IPS-NIHi7 (cell line): ENCODE measurements around the gene NEURL1.

Experiments used
- DNase-seq: peaks from one replicate; pipeline ENCODE4 v3.0.0; 2012; ENCODE audit warnings: mixed read lengths; ENCODE audit errors: extremely low spot score

NEURL1 gene

GRCh38 chr10:103564116-103564501, 70.6 kb downstream of the NEURL1 start:
- DNase-seq = no peak

GRCh38 chr10:103564776-103565520, 71.4 kb downstream of the NEURL1 start:
- peak; percentile 91 for DNase-seq

- no peak for DNase-seq
Measured at GRCh38 chr10:103566536-103566935, 73.0 kb downstream of the NEURL1 start.

GRCh38 chr10:103568505-103568904, 75.0 kb downstream of the NEURL1 start:
- DNase-seq = no peak

- no peak for DNase-seq
Measured at GRCh38 chr10:103569896-103570295, 76.4 kb downstream of the NEURL1 start.

- no peak for DNase-seq
Measured at GRCh38 chr10:103570844-103571655, 77.5 kb downstream of the NEURL1 start.

- no peak for DNase-seq
Measured at GRCh38 chr10:103571656-103571975, 78.1 kb downstream of the NEURL1 start.

GRCh38 chr10:103572347-103573204, 79.1 kb downstream of the NEURL1 start:
- DNase-seq = no peak

GRCh38 chr10:103573205-103573487, 79.6 kb downstream of the NEURL1 start:
- no peak for DNase-seq

GRCh38 chr10:103574097-103575061, 80.9 kb downstream of the NEURL1 start:
- DNase-seq = no peak

- DNase-seq = no peak
Measured at GRCh38 chr10:103575416-103576075, 82.0 kb downstream of the NEURL1 start.

GRCh38 chr10:103576076-103576471, 82.6 kb downstream of the NEURL1 start:
- DNase-seq = no peak

- no peak for DNase-seq
Measured at GRCh38 chr10:103576862-103577261, 83.4 kb downstream of the NEURL1 start.

GRCh38 chr10:103578782-103579382, 85.4 kb downstream of the NEURL1 start:
- DNase-seq = no peak

- peak; percentile 71 for DNase-seq
Measured at GRCh38 chr10:103580011-103580410, 86.5 kb downstream of the NEURL1 start.

- DNase-seq = no peak
Measured at GRCh38 chr10:103580430-103580829, 86.9 kb downstream of the NEURL1 start.

GRCh38 chr10:103581499-103581898, 88.0 kb downstream of the NEURL1 start:
- no peak for DNase-seq

GRCh38 chr10:103582331-103583123, 89.0 kb downstream of the NEURL1 start:
- DNase-seq = no peak

- DNase-seq = no peak
Measured at GRCh38 chr10:103583871-103584215, 90.3 kb downstream of the NEURL1 start.
